Measurements from ENCODE around the gene GLDN. TPM values are rescaled to one million over a fixed set of nuclear protein-coding genes. Genes with fewer than 3 reads are reported as not detected.

Gene GLDN
- total and polyA plus RNA-seq, 10 of the 15 experiments (the other 5 are each of a cell fraction or from before 2014, with no cell fraction given): 0.13 TPM; not detected in 9

GRCh38 chr15:51401872-51402517, 60.5 kb downstream of the GLDN start:
- intact Hi-C loops (cut with micrococcal nuclease; ENCODE audit: unreplicated experiment) (loop anchor here (1.0 kb wide), 1 partner anchor 239 kb away; no protein-coding TSS in a partner anchor), in situ Hi-C loops (cut with MboI) (no loop called here)
- POLR2A ChIA-PET: no interaction called here
- Histone ChIP-seq H3K27ac (ENCODE audit: control insufficient read depth, insufficient read depth) (no peak overlapping the region), H3K27me3 (replicated peaks in 1 of 2; ENCODE audit: control insufficient read depth in 2 of 2, insufficient read depth in 2 of 2, low read length in 1 of 2) (peaks cover 3 to 4% of the 10 kb centered on the region in 2 experiments; a peak in 3 of 4 replicates), H3K36me3 (ENCODE audit: control insufficient read depth in 2 of 2, insufficient read depth in 2 of 2, low read length in 1 of 2) (no peaks in the 10 kb centered on the region), H3K9ac (ENCODE audit: control insufficient read depth, insufficient read depth, low read length) (no peak overlapping the region), H2AFZ (ENCODE audit: control insufficient read depth, low read depth, low read length) (no peak overlapping the region), H3K4me1 (ENCODE audit: control insufficient read depth, insufficient read depth, low read length) (no peaks in the 10 kb centered on the region), H3K79me2 (ENCODE audit: control insufficient read depth, insufficient read depth, low read length) (no peaks in the 10 kb centered on the region), H3K4me3 (no peak overlapping the region), H4K20me1 (ENCODE audit: control insufficient read depth, insufficient read depth) (no peaks in the 10 kb centered on the region; the same call in 1 of the 2 replicates), H3K4me2 (ENCODE audit: control insufficient read depth, insufficient read depth) (no peak overlapping the region), H3K9me3 (replicated peaks; ENCODE audit: control insufficient read depth, insufficient read depth, low read length) (no peaks in the 10 kb centered on the region)
- BruUV-seq (replicated peaks): no TSS peak
- TF ChIP-seq IKZF1 (conservative IDR thresholded peaks at IDR 0.05) (0 out of 2 replicates have a peak, but pooled peaks have one; percentile 13), CTCF (IDR thresholded peaks at IDR 0.05 in 2 of 3, conservative IDR thresholded peaks at IDR 0.05 in 1 of 3; ENCODE audit: control insufficient read depth in 2 of 3, extremely low read depth in 1 of 3, insufficient read depth in 1 of 3, low read depth in 3 of 3, low read length in 3 of 3) (peak; percentile 48 to 60 (median 52)), ATF2 (IDR thresholded peaks at IDR 0.05; ENCODE audit: low read length) (no peak), ASH2L (IDR thresholded peaks at IDR 0.05; ENCODE audit: borderline replicate concordance, low read depth) (no peak), JUND (IDR thresholded peaks at IDR 0.05; ENCODE audit: low read depth, low read length) (no peak), SMC3 (IDR thresholded peaks at IDR 0.05; ENCODE audit: borderline replicate concordance, low read length) (peak; percentile 29; the same call in 1 of the 2 replicates), RAD21 (IDR thresholded peaks at IDR 0.05; ENCODE audit: insufficient read depth, low read depth, low read length) (peak; percentile 56)
- SMC1A ChIA-PET (ENCODE audit: uncharacterized antibody, unreplicated experiment): interaction anchor here (0.6 to 2.4 kb wide), 12 partner anchors 21 to 239 kb away, joined by 3 to 8 read pairs (median 3); no protein-coding TSS in a partner anchor
- RAD21 ChIA-PET (ENCODE audit: unreplicated experiment): interaction anchor here (1.0 to 1.7 kb wide), 5 partner anchors 20 to 239 kb away, joined by 3 to 5 read pairs (median 4); no protein-coding TSS in a partner anchor
- DNase-seq (ENCODE audit: low read depth, low spot score) (no peak), ATAC-seq (peak; percentile 48; the same call in 2 of the 3 replicates), FAIRE-seq (no peak)
- CTCF ChIA-PET: interaction anchor here (0.7 to 3.9 kb wide), 21 partner anchors 8 to 239 kb away, joined by 3 to 20 read pairs (median 3); no protein-coding TSS in a partner anchor
- WGBS (ENCODE audit: insufficient coverage, insufficient replicate concordance, low lambda C conversion rate, missing lambda C conversion rate): 26% methylated on average over 12 of the region's 12 CpGs
